Gastroesophageal sphincter (tissue), 4 donors: ENCODE measurements around the gene BRK1. TPM values are rescaled to one million over a fixed set of nuclear protein-coding genes. Genes with fewer than 3 reads are reported as not detected.

Source experiments
- ATAC-seq: fragments of 150-250 bp; one replicate; pipeline ENCODE4 v1.9.1; 2016; ENCODE audit warnings: mild to moderate bottlenecking, moderate library complexity
- H3K27ac ChIP-seq, 4 donors: fragments of 200-600 bp; sonication (generic) in 3 of 4; 1 replicate in 3 of 4; 2 replicates in 1 of 4; pipeline ENCODE4 v1.5.1; 2016 to 2019
- H3K27me3 ChIP-seq: fragments of 200-600 bp; sonication (generic); one replicate; pipeline ENCODE4 v1.5.1; 2019
- H3K36me3 ChIP-seq, 2 donors: fragments of 200-600 bp; sonication (generic); one replicate each; pipeline ENCODE4 v1.5.1; 2019; ENCODE audit warnings: control low read depth in 1 of 2
- H3K4me1 ChIP-seq, 3 donors: fragments of 200-600 bp; sonication (generic); 1 replicate in 2 of 3; 2 replicates in 1 of 3; pipeline ENCODE4 v1.5.1; 2016 to 2019; ENCODE audit warnings: control low read depth in 2 of 3
- H3K4me3 ChIP-seq, 2 donors: fragments of 200-600 bp; sonication (generic); one replicate each; pipeline ENCODE4 v1.5.1; 2019; ENCODE audit warnings: mild to moderate bottlenecking in 1 of 2, moderate library complexity in 1 of 2
- H3K9me3 ChIP-seq, 3 donors: fragments of 200-600 bp; sonication (generic); one replicate each; pipeline ENCODE4 v1.5.1; 2017 to 2019; ENCODE audit warnings: control low read depth in 2 of 3
- CTCF ChIP-seq, 4 experiments: fragments of 200-600 bp in 2 of 4; fragments of 450-650 bp in 2 of 4; sonication (generic) in 1 of 4; IDR thresholded peaks; one replicate each; pipeline ENCODE4 v1.5.1; 2017 to 2019; ENCODE audit warnings: antibody characterized with exemption in 4 of 4, mild to moderate bottlenecking in 2 of 4, moderate library complexity in 2 of 4
- EP300 ChIP-seq: sonication (generic); formaldehyde crosslinking; IDR thresholded peaks from one replicate; pipeline ENCODE4 v1.6.1; 2017; ENCODE audit warnings: antibody characterized with exemption, mild to moderate bottlenecking
- POLR2A ChIP-seq, 2 donors: fragments of 450-650 bp; IDR thresholded peaks; one replicate each; pipeline ENCODE4 v1.6.1; 2017; ENCODE audit warnings: antibody characterized with exemption in 2 of 2, mild to moderate bottlenecking in 2 of 2, moderate library complexity in 1 of 2
- POLR2AphosphoS5 ChIP-seq: sonication (generic); formaldehyde crosslinking; IDR thresholded peaks from one replicate; pipeline ENCODE4 v1.6.1; 2017; ENCODE audit warnings: antibody characterized with exemption
- WGBS, 2 donors: methylation state at CpG; one replicate each; pipeline ENCODE4 v1.1.5; 2018; ENCODE audit warnings: low coverage in 1 of 2; 5-methylcytosine and 5-hydroxymethylcytosine counted together
- total RNA-seq, 4 donors: library from RNA; depleted of rRNA; stranded (reverse); fragments of >200 nt; gene quantifications; one replicate each; pipeline ENCODE4 v1.1.0, GENCODE V29; 2016

BRK1 gene
- total RNA-seq, 4 donors from 2014 or later = 121 to 155 (median 139) TPM

- WGBS, 2 donors = 83 to 84% methylated on average over 13 of the region's 29 CpGs
- H3K9me3 ChIP-seq = no peaks in the 10 kb centered on the region
- peaks cover 0 to 18% of the 10 kb centered on the region in 2 donors for H3K36me3 ChIP-seq
- no peaks in the 10 kb centered on the region for H3K27me3 ChIP-seq
- TF ChIP-seq POLR2A (IDR thresholded peaks at IDR 0.05) (no peak), EP300 (no peak), CTCF (IDR thresholded peaks at IDR 0.05) (no peak), POLR2AphosphoS5 (no peak)
- H3K4me3 ChIP-seq = peak overlapping the region; percentile 58 to 85
- H3K4me1 ChIP-seq = peaks cover 0 to 46% (median 15%) of the 10 kb centered on the region in 3 donors
- ATAC-seq = no peak
- peak overlapping the region in 2 of 4 donors; percentile 94 to 98 for H3K27ac ChIP-seq
These were observed 27.5 kb downstream of the BRK1 start for GRCh38 chr3:10142707-10143560.

GRCh38 chr3:10145685-10146084 is 30.2 kb downstream of the BRK1 start:
- no peaks in the 10 kb centered on the region for H3K9me3 ChIP-seq
- H3K27ac ChIP-seq = no peak overlapping the region
- no peak for TF ChIP-seq POLR2A (IDR thresholded peaks at IDR 0.05)
- no peak for TF ChIP-seq POLR2AphosphoS5
- TF ChIP-seq EP300 = no peak
- TF ChIP-seq CTCF (IDR thresholded peaks at IDR 0.05) = no peak
- no peaks in the 10 kb centered on the region for H3K27me3 ChIP-seq
- 74 to 85% methylated on average over 3 to 4 of the region's 4 CpGs for WGBS, 2 donors
- ATAC-seq = no peak
- H3K4me3 ChIP-seq = no peak overlapping the region
- H3K4me1 ChIP-seq = peaks cover 0 to 46% (median 15%) of the 10 kb centered on the region in 3 donors
- peaks cover 0 to 43% of the 10 kb centered on the region in 2 donors for H3K36me3 ChIP-seq

- H3K36me3 ChIP-seq = peaks cover 0 to 78% of the 10 kb centered on the region in 2 donors
- no peak for ATAC-seq
These were observed 33.8 kb downstream of the BRK1 start for GRCh38 chr3:10149226-10149625.

GRCh38 chr3:10150987-10151386 is 35.5 kb downstream of the BRK1 start:
- Histone ChIP-seq H3K27me3 (no peaks in the 10 kb centered on the region), H3K4me3 (no peak overlapping the region), H3K4me1 (peaks cover 0 to 5% (median 0%) of the 10 kb centered on the region in 3 donors), H3K27ac (no peak overlapping the region), H3K36me3 (peaks cover 0 to 87% of the 10 kb centered on the region in 2 donors), H3K9me3 (no peaks in the 10 kb centered on the region)
- no peak for ATAC-seq
- 67 to 77% methylated on average over 4 to 6 of the region's 6 CpGs for WGBS, 2 donors
- TF ChIP-seq POLR2A (IDR thresholded peaks at IDR 0.05) = no peak
- TF ChIP-seq CTCF (IDR thresholded peaks at IDR 0.05) = no peak
- TF ChIP-seq POLR2AphosphoS5 = no peak
- no peak for TF ChIP-seq EP300

More at GRCh38 chr3:10149226-10149625, 33.8 kb downstream of the BRK1 start:
- peaks cover 0 to 22% (median 3%) of the 10 kb centered on the region in 3 donors for H3K4me1 ChIP-seq
- no peak overlapping the region for H3K27ac ChIP-seq
- no peak for TF ChIP-seq POLR2AphosphoS5
- no peak for TF ChIP-seq EP300
- no peak for TF ChIP-seq POLR2A (IDR thresholded peaks at IDR 0.05)
- no peak for TF ChIP-seq CTCF (IDR thresholded peaks at IDR 0.05)
- no peaks in the 10 kb centered on the region for H3K27me3 ChIP-seq
- no peak overlapping the region for H3K4me3 ChIP-seq
- WGBS, 2 donors = 87 to 93% methylated on average over 5 to 8 of the region's 8 CpGs
- H3K9me3 ChIP-seq = no peaks in the 10 kb centered on the region
